RWPE2 (cell line): ENCODE results near the gene GREM1.

Experiments used
- ATAC-seq: fragments of 200-7000 bp; cut with Tn5 transposase; 3 replicates; pipeline ENCODE4 v1.9.1; 2021; ENCODE audit warnings: low read depth
- DNase-seq: peaks from one replicate; pipeline ENCODE4 v3.0.0-alpha.2; 2020; ENCODE audit warnings: low spot score
- H3K27ac ChIP-seq: fragments of 450-650 bp; 2 replicates; pipeline ENCODE4 v1.5.1; 2017; ENCODE audit warnings: mild to moderate bottlenecking; ENCODE audit not compliant: poor library complexity, severe bottlenecking
- H3K27me3 ChIP-seq: fragments of 250-450 bp; sonication (Bioruptor Pico); 2 replicates; pipeline ENCODE4 v1.5.1; 2021; ENCODE audit warnings: mild to moderate bottlenecking, moderate library complexity; ENCODE audit not compliant: insufficient read depth, poor library complexity, severe bottlenecking
- H3K36me3 ChIP-seq: fragments of 250-450 bp; sonication (Bioruptor Pico); 2 replicates; pipeline ENCODE4 v1.5.1; 2020; ENCODE audit warnings: low read depth, mild to moderate bottlenecking, moderate library complexity
- H3K4me1 ChIP-seq: fragments of 250-450 bp; sonication (Bioruptor Pico); 2 replicates; pipeline ENCODE4 v1.5.1; 2021; ENCODE audit warnings: mild to moderate bottlenecking, moderate library complexity; ENCODE audit not compliant: insufficient read depth, poor library complexity, severe bottlenecking
- H3K4me3 ChIP-seq: fragments of 250-450 bp; sonication (Bioruptor Pico); 2 replicates; pipeline ENCODE4 v1.5.1; 2021; ENCODE audit warnings: mild to moderate bottlenecking, moderate library complexity; ENCODE audit not compliant: severe bottlenecking
- H3K9me3 ChIP-seq: fragments of 250-450 bp; sonication (Bioruptor Pico); 2 replicates; pipeline ENCODE4 v1.5.1; 2021; ENCODE audit warnings: mild to moderate bottlenecking, moderate library complexity; ENCODE audit not compliant: severe bottlenecking
- CTCF ChIP-seq: fragments of 450-650 bp; IDR thresholded peaks from one replicate; pipeline ENCODE4 v1.5.1; 2017; ENCODE audit warnings: mild to moderate bottlenecking, moderate library complexity; ENCODE audit not compliant: poor library complexity, severe bottlenecking

The GREM1 gene

GRCh38 chr15:32694222-32694983 lies 23.4 kb upstream of the GREM1 start:
- ATAC-seq = no peak
- Histone ChIP-seq H3K4me1 (peaks cover under 1% of the 10 kb centered on the region), H3K36me3 (no peaks in the 10 kb centered on the region), H3K27ac (no peak overlapping the region), H3K27me3 (no peaks in the 10 kb centered on the region), H3K9me3 (no peaks in the 10 kb centered on the region), H3K4me3 (no peak overlapping the region)
- DNase-seq = no peak
- no peak for TF ChIP-seq CTCF

GRCh38 chr15:32698773-32699390 lies 18.9 kb upstream of the GREM1 start:
- H3K27ac ChIP-seq = no peak overlapping the region
- ATAC-seq (no peak), DNase-seq (no peak)
- H3K36me3 ChIP-seq = no peaks in the 10 kb centered on the region
- H3K4me1 ChIP-seq = no peaks in the 10 kb centered on the region
- H3K27me3 ChIP-seq = no peaks in the 10 kb centered on the region
- no peak overlapping the region for H3K4me3 ChIP-seq
- H3K9me3 ChIP-seq = no peaks in the 10 kb centered on the region
- TF ChIP-seq CTCF = no peak

GRCh38 chr15:32700501-32701150 lies 17.2 kb upstream of the GREM1 start:
- Histone ChIP-seq H3K4me1 (peaks cover 9% of the 10 kb centered on the region), H3K27ac (no peak overlapping the region), H3K9me3 (no peaks in the 10 kb centered on the region), H3K36me3 (no peaks in the 10 kb centered on the region), H3K4me3 (no peak overlapping the region), H3K27me3 (no peaks in the 10 kb centered on the region)
- ATAC-seq (no peak), DNase-seq (no peak)
- TF ChIP-seq CTCF = no peak

GRCh38 chr15:32701863-32702262 lies 15.9 kb upstream of the GREM1 start:
- no peaks in the 10 kb centered on the region for H3K9me3 ChIP-seq
- H3K36me3 ChIP-seq = no peaks in the 10 kb centered on the region
- peaks cover 19% of the 10 kb centered on the region for H3K4me1 ChIP-seq
- H3K27me3 ChIP-seq = no peaks in the 10 kb centered on the region
- DNase-seq (no peak), ATAC-seq (no peak)
- H3K27ac ChIP-seq = no peak overlapping the region
- H3K4me3 ChIP-seq = no peak overlapping the region
- no peak for TF ChIP-seq CTCF
